HG03565 (cell line): Measurements from ENCODE around the gene DPRX.

Source experiments
- ATAC-seq: cut with Tn5 transposase; IDR thresholded peaks from one replicate; pipeline ENCODE4 v1.9.1; 2021; ENCODE audit warnings: mild to moderate bottlenecking, moderate library complexity; ENCODE audit not compliant: unreplicated experiment

Gene DPRX

DNA sequence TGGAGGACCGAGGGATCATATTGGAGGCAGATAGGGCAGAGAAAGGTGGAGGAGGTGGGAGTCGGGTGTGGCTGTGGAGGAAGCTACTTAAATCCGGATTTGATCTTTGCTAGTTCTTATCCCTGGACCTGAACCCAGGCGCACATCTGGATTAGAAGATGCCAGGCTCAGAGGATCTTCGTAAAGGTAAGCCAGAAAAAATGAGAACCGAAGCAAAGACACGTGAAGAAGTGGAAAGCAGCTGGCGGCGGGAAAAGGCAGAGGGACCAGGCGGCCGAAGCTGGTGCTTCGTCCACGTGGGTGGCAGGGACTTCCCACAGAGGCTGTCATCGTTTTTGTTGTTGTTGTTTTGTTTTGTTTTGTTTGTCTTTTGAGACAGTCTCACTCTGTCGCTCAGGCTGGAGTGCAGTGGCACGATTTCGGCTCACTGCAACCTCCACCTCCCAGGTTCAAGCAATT lies at the start of gene DPRX:
Gene DPRX, plus strand, starts transcription at position 51 of the 459 bp plus-strand sequence. Its CDS starts 108 bp downstream, at position 159.
- no peak for ATAC-seq

GRCh38 chr19:53583181-53583580 lies 48.6 kb upstream of the DPRX start:
- no peak for ATAC-seq

DNA sequence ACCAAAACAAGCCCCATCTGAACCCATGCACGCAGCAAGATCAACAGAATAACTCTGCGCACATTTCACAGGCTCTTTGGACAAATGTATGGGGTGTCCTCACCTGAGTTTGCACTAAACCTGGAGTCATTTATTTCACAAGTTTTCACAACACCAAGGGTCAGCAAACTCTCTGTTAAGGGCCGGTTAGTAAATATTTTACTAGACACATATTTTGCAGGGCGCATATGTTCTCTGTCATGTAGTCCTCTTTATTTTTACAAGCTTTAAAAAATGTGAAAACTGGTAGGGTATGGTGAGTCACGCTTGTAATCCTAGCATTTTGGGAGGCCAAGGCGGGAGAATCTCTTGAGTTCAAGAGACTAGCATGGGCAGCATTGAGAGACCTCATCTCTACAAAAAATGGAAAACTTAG lies 45.5 kb upstream of the DPRX start:
- ATAC-seq = no peak

- ATAC-seq = no peak
These were observed 36.8 kb upstream of the DPRX start for GRCh38 chr19:53594811-53595509.

DNA sequence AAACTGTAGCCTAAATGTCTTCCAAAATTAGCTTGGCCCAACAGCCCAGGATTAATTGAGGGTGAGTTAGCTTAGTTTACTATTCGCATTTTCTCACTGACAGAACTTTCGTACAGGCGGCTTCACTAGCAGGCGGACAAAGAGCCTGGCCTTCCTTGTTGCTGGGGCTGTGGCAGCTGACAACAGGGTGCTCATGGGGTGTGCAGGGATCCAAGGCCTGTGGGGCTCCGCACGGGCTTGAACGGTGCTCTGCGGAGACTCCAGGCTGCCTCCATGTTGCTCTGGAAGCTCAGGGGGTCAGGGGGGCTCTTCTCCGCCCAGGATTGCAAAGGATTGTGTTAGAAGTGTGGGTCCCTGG lies 36.3 kb upstream of the DPRX start:
- ATAC-seq = no peak

DNA sequence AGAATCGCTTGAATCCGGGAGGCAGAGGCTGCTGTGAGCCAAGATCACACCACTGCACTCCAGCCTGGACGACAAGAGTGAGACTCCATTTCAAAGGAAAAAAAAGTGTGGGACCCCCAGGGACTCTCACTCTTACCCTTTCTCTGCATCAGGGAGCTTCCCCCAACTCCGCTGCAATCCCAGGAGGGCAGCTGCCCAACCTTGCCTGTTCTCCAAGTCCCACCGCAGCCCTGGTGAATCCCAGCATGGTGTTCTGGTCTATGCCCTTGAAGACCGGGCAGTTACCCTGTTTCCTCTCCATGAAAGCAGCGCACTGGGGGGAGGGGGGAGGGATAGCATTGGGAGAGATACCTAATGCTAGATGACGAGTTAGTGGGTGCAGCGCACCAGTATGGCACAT lies 35.7 kb upstream of the DPRX start:
- no peak for ATAC-seq

GRCh38 chr19:53597023-53597422 lies 34.8 kb upstream of the DPRX start:
- no peak for ATAC-seq

DNA sequence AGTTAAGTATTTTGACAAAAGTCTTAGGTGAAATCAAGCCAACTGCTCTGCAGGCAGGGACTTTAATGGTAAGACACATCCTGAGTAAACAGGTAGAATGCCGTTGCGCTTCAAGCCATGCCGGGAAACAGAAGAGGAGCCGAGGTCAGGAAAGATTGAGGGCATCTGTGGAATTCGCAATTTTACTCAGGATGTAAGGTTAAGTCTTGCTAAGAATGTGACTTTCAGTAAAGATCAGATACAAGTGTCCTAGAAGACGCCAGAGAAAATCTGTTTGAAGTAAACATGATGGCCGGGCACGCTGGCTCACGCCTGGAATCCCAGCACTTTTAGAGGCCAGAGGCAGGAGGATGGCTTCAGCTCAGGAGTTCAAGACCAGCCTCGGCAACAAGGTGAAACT lies 33.4 kb upstream of the DPRX start:
- no peak for ATAC-seq

- ATAC-seq = no peak
These were observed 31.6 kb upstream of the DPRX start for GRCh38 chr19:53600217-53600616.

GRCh38 chr19:53606031-53606430 lies 25.8 kb upstream of the DPRX start:
- ATAC-seq = no peak

DNA sequence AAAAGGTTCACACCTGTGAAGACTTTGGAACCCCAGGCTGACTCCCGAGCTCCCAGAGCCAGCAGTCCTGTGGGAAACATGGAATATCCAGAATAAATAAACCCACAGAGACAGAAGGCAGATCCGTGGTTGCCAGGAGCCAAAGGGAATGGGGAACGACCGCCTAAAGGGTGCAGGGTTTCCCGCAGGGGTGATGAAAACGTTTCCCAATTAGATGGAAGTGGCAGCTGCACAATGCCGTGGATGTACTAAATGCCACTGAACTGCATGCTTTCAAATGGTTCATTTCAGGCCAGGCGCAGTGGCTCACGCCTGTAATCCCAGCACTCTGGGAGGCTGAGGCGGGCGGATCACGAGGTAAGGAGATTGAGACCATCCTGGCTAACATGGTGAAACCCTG lies 23.4 kb upstream of the DPRX start:
- no peak for ATAC-seq

DNA sequence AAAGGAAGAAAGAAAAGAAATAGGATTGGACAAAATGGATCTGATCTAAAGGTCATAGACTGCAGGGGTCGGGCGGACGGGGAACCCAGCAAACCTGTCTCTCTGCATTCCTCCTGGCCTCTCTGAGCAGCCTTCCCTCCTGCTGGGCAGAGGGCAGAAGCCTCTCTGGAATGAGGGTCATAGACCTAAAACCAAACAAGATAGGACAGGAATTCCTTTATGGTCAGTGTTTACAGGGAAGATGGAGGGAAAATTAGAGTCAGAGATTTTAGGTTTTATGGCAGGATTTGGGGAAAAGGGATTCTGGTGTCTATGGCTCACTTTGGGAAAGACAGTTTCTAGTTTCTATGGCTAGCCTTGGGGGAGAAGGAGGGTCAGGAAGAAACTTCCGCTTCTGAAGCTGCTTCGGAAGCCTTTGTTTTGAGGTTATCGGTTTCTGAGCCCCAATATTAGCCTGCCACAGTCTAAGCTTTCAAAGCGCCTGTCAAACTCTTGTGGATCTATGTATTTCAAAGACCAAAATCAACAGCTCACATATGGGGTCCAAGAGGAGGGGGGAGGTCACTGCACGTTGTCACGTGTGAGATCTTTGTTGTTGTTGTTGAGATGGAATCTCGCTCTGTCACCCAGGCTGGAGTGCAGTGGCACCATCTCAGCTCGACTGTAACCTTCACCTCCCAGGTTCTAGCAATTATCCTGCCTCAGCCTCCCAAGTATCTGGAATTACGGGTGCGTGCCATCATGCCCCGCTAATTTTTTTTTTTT lies 18.9 kb upstream of the DPRX start:
- no peak for ATAC-seq

DNA sequence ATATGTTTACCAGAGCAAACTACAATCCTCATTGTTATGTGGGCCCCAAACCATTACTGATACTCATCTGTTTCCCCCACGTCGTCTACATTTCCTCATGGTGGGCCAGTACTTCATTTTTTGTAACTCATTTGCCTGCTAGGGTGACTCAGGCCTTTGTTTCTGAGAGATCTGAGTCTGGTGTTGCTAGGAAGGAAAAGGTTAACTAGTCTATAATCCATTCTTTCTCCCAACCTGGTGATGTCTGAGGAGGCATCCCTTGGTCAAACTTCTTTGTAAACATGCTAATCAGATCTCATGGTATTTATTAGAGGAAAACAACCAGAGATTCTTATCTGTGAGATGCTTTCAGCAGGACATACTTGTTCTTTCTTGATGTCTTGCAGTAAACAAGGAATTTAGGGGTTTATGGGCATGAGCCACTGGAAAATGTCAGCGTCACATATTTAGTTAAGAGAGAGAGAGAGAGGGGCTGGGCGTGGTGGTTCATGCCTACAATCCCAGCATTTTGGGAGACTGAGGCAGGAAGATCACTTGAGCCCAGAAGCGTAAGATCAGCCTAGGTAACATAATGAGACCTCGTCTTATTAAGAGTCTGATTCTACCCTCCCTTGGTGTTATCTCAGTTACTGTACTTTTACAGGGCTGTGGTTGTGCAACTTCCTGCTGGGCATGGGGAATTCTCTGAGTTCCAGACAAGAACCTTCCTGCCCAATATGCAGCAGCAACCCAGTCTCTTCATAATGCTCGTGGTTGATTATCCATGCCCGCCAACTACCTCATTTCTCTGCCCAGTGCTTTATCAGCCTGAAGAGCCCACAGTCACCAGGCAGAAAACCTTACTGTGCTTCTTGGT lies 9.7 kb upstream of the DPRX start:
- no peak for ATAC-seq

- no peak for ATAC-seq
These were observed 6.8 kb upstream of the DPRX start for GRCh38 chr19:53624771-53625545.

GRCh38 chr19:53626486-53626885 lies 5.3 kb upstream of the DPRX start:
- ATAC-seq = no peak

DNA sequence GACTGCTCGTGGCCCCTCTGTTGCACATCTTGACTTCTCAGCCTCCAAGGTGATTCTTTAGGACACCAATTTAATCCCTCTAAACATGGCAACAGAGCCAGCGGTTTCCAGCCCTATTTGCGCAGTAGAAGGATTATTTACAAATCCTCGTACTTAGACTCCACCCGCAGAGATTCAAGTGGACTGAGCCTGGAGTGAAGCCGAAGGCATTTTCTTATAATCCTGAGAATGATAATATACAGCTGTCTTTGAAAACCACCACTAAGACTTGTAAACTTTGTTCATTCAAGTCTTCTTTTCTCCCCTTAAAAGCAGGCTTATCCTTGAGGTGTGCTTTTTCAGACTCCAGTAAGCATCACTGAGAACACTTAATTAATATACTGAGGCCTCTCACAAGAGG lies 4.8 kb upstream of the DPRX start:
- no peak for ATAC-seq

DNA sequence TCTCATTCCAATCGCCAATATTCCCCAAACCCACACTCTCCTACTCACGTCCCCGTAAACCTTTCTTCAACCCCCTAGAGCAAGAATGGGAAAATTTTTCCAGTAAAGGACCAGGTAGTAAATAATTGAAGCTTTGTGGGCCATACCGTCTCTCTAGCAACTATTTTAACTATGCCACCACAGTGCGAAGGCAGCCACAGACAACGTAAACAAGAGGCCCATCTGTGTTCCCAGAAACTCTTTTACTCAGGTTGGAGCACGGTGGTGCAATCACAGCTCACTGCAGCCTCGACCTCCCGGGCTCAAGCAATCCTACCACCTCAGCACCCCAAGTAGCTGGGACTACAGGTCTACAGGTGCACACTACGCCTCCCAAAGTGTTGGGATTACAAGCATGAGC lies 3.0 kb downstream of the DPRX start:
- ATAC-seq = no peak

GRCh38 chr19:53639471-53639870 lies 7.7 kb downstream of the DPRX start:
- no peak for ATAC-seq

DNA sequence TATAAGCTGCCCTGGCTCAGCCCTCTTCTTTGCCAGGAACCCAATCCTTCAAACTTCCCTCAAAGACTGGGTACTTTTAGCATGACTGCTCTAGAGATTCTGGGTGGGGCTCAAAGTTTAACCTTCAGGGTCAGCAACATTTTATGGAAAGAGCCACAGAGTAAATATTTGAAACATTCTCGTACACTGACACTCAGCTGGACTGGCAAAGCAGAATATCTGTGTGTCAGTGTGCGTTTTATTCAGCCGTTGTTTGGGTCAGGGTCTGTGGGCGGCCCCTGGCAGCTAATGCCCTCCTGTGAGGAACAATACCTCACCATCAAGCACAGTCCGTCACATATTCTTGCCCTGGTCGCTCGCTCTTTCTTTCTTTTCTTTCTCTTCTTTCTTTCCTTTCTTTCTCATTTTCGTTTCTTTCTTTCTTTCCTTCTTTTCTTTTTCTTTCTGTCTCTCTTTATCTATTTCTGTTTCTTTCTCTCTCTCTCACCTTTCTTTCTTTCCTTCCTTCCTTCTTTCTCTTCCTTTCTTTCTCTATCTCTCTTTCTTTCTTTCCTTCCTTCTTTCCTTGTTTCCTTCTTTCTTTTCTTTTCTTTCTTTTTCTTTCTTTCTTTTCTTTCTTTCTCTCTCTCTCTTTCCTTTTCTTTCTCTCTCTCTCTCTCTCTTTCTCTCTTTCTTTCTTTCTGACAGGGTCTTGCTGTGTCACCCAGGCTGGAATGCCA lies 10.7 kb downstream of the DPRX start:
- ATAC-seq = no peak
